Lower lobe of right lung (tissue), 2 donors: ENCODE data around the gene GAD2. TPM values are rescaled to one million over a fixed set of nuclear protein-coding genes. Genes with fewer than 3 reads are reported as not detected.

Experiments
- ATAC-seq, 2 donors: fragments of 200-7000 bp; cut with Tn5 transposase; one replicate each; pipeline ENCODE4 v1.9.1; 2020 to 2022; ENCODE audit warnings: mild to moderate bottlenecking in 2 of 2, moderate library complexity in 2 of 2
- DNase-seq: peaks from one replicate; pipeline ENCODE4 v3.0.0-alpha.2; 2020
- H3K27ac ChIP-seq: fragments of 200-600 bp; one replicate; pipeline ENCODE4 v1.8.0; 2022
- H3K27me3 ChIP-seq: fragments of 200-600 bp; one replicate; pipeline ENCODE4 v1.8.0; 2022; ENCODE audit warnings: low read depth
- H3K36me3 ChIP-seq: fragments of 200-600 bp; one replicate; pipeline ENCODE4 v1.8.0; 2022; ENCODE audit warnings: mild to moderate bottlenecking
- H3K4me1 ChIP-seq: fragments of 200-600 bp; one replicate; pipeline ENCODE4 v1.8.0; 2022
- H3K4me3 ChIP-seq: fragments of 200-600 bp; one replicate; pipeline ENCODE4 v1.8.0; 2022; ENCODE audit warnings: mild to moderate bottlenecking
- H3K9me3 ChIP-seq: fragments of 200-600 bp; one replicate; pipeline ENCODE4 v1.8.0; 2022
- intact Hi-C: fragments of 100-400 bp; cut with DNase I; formaldehyde crosslinking; loops from one replicate; pipeline ENCODE4 v1.11.0; 2022
- total RNA-seq: library from RNA; stranded (reverse); fragmentation: NEBNext Ultra II Directional; extraction: Animal tissue kit (Norgen Biotek cat#: 25700); gene quantifications from one replicate; pipeline ENCODE4 v1.2.1, GENCODE V29; 2021
- TF ChIP-seq, protein P1 (sequence below): fragments of 200-600 bp; IDR thresholded peaks from one replicate; pipeline ENCODE4 v1.8.0; 2022; ENCODE audit warnings: antibody characterized with exemption, mild to moderate bottlenecking
- donor health status: DM: no; HTN: yes; CAD: no; lungs with severe emphysema.

GAD2 gene
- total RNA-seq, 1 donor from 2014 or later: not detected

GRCh38 chr10:26311383-26311940 lies 94.9 kb downstream of the GAD2 start:
- TF ChIP-seq, protein P1, sequence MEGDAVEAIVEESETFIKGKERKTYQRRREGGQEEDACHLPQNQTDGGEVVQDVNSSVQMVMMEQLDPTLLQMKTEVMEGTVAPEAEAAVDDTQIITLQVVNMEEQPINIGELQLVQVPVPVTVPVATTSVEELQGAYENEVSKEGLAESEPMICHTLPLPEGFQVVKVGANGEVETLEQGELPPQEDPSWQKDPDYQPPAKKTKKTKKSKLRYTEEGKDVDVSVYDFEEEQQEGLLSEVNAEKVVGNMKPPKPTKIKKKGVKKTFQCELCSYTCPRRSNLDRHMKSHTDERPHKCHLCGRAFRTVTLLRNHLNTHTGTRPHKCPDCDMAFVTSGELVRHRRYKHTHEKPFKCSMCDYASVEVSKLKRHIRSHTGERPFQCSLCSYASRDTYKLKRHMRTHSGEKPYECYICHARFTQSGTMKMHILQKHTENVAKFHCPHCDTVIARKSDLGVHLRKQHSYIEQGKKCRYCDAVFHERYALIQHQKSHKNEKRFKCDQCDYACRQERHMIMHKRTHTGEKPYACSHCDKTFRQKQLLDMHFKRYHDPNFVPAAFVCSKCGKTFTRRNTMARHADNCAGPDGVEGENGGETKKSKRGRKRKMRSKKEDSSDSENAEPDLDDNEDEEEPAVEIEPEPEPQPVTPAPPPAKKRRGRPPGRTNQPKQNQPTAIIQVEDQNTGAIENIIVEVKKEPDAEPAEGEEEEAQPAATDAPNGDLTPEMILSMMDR: no peak
- intact Hi-C loops: no loop called here
- Histone ChIP-seq H3K4me1 (no peaks in the 10 kb centered on the region), H3K36me3 (no peaks in the 10 kb centered on the region), H3K4me3 (no peak overlapping the region), H3K27me3 (no peaks in the 10 kb centered on the region), H3K27ac (no peak overlapping the region), H3K9me3 (no peaks in the 10 kb centered on the region)
- DNase-seq (no peak), ATAC-seq (no peak)

DNA sequence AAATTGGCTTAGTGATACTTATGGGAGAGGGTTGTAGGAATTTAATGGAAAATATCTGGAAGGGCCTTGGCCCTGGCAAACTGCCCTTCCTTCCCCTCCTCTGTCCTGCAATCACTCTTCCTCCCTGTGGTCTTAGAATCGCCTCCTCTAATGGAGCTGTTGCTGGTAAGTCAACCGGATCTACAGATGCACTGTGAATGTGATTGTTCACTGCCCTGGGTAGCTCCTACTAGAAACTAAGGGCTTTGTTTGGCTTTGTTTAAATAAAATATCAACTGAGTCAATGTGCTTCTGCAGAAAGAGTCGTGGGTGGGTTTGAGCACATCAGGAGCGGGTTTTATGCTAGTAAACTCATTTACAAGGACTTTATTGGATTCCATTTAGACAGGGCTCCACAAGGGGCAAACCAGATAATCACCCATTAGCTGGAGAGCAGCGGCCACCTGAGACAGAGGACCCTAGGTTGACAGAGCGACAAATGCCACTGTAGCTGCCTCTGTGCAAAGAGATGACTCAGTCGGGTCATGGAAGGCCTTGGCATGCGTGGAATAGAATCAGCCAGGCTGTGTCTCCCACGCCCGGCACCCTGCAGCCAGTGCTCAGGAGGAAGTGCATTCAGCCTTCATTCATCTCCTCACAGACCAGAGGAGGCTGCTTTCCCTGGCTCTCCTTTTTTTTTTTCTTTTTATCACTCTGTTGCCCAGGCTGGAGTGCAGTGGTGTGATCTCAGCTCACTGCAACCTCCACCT lies 97.9 kb downstream of the GAD2 start:
- no peaks in the 10 kb centered on the region for H3K27me3 ChIP-seq
- intact Hi-C loops: no loop called here
- TF ChIP-seq, protein P1: no peak
- no peak overlapping the region for H3K27ac ChIP-seq
- DNase-seq (no peak), ATAC-seq (no peak)
- no peaks in the 10 kb centered on the region for H3K4me1 ChIP-seq
- H3K36me3 ChIP-seq: no peaks in the 10 kb centered on the region
- no peak overlapping the region for H3K4me3 ChIP-seq
- H3K9me3 ChIP-seq: no peaks in the 10 kb centered on the region

DNA sequence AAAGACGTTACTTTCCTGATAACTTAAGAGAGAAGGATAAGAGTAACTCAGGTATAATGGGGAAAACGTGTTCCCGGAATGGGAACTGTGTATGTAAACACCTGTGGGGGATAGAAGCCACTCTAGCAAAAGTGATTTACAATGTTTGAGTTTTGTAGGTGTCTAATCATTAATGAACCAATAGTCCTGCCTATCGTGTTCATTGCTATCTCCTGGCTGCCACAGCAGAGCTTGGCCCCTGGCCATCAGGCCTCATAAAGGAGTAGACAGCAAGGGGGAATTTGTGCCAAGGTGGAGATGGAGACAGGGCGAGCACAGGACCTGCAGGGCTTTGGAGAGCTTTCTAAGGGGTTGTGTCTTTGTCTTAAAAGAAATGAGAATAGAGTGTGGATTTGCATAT lies 102.1 kb downstream of the GAD2 start:
- Histone ChIP-seq H3K27ac (no peak overlapping the region), H3K4me3 (no peak overlapping the region), H3K9me3 (no peaks in the 10 kb centered on the region), H3K27me3 (no peaks in the 10 kb centered on the region), H3K4me1 (no peaks in the 10 kb centered on the region), H3K36me3 (no peaks in the 10 kb centered on the region)
- intact Hi-C loops: no loop called here
- ATAC-seq (no peak), DNase-seq (no peak)
- TF ChIP-seq, protein P1: no peak

- intact Hi-C loops: no loop called here
- ATAC-seq: no peak
- Histone ChIP-seq H3K27ac (no peak overlapping the region), H3K9me3 (no peaks in the 10 kb centered on the region), H3K27me3 (no peaks in the 10 kb centered on the region), H3K36me3 (no peaks in the 10 kb centered on the region), H3K4me3 (no peak overlapping the region), H3K4me1 (no peaks in the 10 kb centered on the region)
- TF ChIP-seq, protein P1: no peak
- no peak for DNase-seq
Measured at GRCh38 chr10:26323219-26323618, 106.6 kb downstream of the GAD2 start.

GRCh38 chr10:26326851-26327250 lies 110.3 kb downstream of the GAD2 start:
- H3K4me3 ChIP-seq: no peak overlapping the region
- H3K27me3 ChIP-seq: no peaks in the 10 kb centered on the region
- DNase-seq: no peak
- TF ChIP-seq, protein P1: no peak
- no peak overlapping the region for H3K27ac ChIP-seq
- H3K9me3 ChIP-seq: no peaks in the 10 kb centered on the region
- no peak for ATAC-seq
- no peaks in the 10 kb centered on the region for H3K36me3 ChIP-seq
- intact Hi-C loops: no loop called here
- H3K4me1 ChIP-seq: no peaks in the 10 kb centered on the region
